K562 (cell line): ENCODE results near the gene RDH13. TPM values are rescaled to one million over a fixed set of nuclear protein-coding genes. Genes with fewer than 3 reads are reported as not detected.

ENCODE experiments used
- CTBP1 ChIP-seq: fragments of 450-650 bp; IDR thresholded peaks from 2 replicates; pipeline ENCODE4 v1.6.1; 2016; ENCODE audit warnings: borderline replicate concordance
- EHMT2 ChIP-seq: fragments of 450-650 bp; IDR thresholded peaks from 2 replicates; pipeline ENCODE4 v1.6.1; 2018; ENCODE audit warnings: antibody characterized with exemption
- HDAC2 ChIP-seq: fragments of 450-650 bp; IDR thresholded peaks from 2 replicates; pipeline ENCODE4 v1.6.1; 2016; ENCODE audit warnings: mild to moderate bottlenecking
- MAFK ChIP-seq: IDR thresholded peaks from 2 replicates; pipeline ENCODE4 v1.6.1; 2011; ENCODE audit warnings: low read length, improper control_type of control experiment
- NRF1 ChIP-seq, 2 experiments: fragments of 450-650 bp; IDR thresholded peaks in 1 of 2; conservative IDR thresholded peaks in 1 of 2; 2 replicates each; pipeline ENCODE4 v1.6.1; 2014; ENCODE audit warnings: mild to moderate bottlenecking in 2 of 2
- PYGO2 ChIP-seq: fragments of 450-650 bp; IDR thresholded peaks from 2 replicates; pipeline ENCODE4 v1.6.1; 2016; ENCODE audit warnings: mild to moderate bottlenecking, missing genetic modification characterization, moderate library complexity, missing compliant biosample characterization
- RBFOX2 ChIP-seq: fragments of 200-400 bp; formaldehyde crosslinking; IDR thresholded peaks from 2 replicates; pipeline ENCODE4 v1.6.1; 2017; ENCODE audit warnings: low read depth, mild to moderate bottlenecking, low read length, moderate library complexity
- RCOR1 ChIP-seq, 2 experiments: IDR thresholded peaks; 2 replicates each; pipeline ENCODE4 v1.6.1; 2012; ENCODE audit warnings: low read depth in 2 of 2, low read length in 2 of 2, borderline replicate concordance in 1 of 2, improper control_type of control experiment in 1 of 2
- polyA plus RNA-seq, 8 experiments: library from polyadenylated mRNA; depleted of rRNA in 4 of 8; stranded (reverse) in 5 of 8; unstranded in 3 of 8; fragments of >200 nt; fragmentation: Nextera tagmentation in 2 of 8; fragmentation: Illumina TruSeq in 1 of 8; extraction: Ambion mirVana in 2 of 8; extraction: Trizol in 1 of 8; gene quantifications; 2 replicates each; pipeline versions ENCODE4 v1.2.1 to v1.2.3, GENCODE V29; 2011 to 2014; ENCODE audit warnings: inconsistent platforms in 1 of 8, missing spikeins in 1 of 8
- total RNA-seq, 7 experiments: library from RNA; depleted of rRNA in 6 of 7; stranded (reverse); fragments of >200 nt in 6 of 7; fragmentation: Illumina TruSeq in 2 of 7; extraction: Trizol in 2 of 7; gene quantifications; 2 replicates each; pipeline versions ENCODE4 v1.2.1 to v1.2.3, GENCODE V29; 2011 to 2021; ENCODE audit warnings: low replicate concordance in 1 of 7
- TF ChIP-seq, protein P1 (sequence below), 2 experiments: fragments of 450-650 bp; conservative IDR thresholded peaks; 2 replicates each; pipeline ENCODE4 v1.6.1; 2017; ENCODE audit warnings: mild to moderate bottlenecking in 2 of 2, moderate library complexity in 2 of 2
- TF ChIP-seq, protein P2 (sequence below): IDR thresholded peaks from 2 replicates; pipeline ENCODE4 v1.6.1; 2016; ENCODE audit warnings: missing genetic modification characterization, missing compliant biosample characterization

RDH13 gene
- total and polyA plus RNA-seq, 9 of the 15 experiments (the other 6 are each of a cell fraction or from before 2014, with no cell fraction given): 7.5 to 70.3 (median 39.5) TPM

DNA sequence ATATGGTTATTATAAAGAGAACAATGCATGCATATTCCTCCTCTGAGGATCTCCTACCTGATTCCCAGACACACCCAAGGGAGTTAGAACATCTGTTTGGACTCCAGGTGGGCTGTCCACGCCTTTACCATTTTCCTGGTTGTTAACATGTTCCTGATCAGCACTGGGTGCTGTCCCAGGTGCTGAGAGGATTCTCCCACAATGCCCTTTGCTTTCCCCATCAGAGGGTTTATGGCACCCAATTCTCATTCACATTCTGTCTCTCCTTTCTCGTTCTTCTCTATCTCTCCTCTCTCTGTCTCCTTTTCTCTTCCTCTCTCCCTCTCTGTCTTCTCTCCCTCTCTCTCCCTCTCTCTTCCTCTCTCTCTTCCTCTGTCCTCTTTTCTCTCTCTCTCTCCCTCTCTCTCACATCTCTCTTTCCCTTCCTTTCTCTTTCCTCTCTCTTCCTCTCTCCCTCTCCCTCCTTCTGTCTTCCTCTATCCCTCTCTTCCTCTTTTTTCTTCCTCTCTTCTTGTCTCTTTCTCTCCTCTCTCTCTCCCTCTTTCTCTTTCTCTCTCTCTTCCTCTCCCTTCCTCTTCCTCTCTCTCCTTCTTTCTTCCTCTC lies 3.3 kb upstream of the RDH13 start (continued):
- TF ChIP-seq, protein P1, sequence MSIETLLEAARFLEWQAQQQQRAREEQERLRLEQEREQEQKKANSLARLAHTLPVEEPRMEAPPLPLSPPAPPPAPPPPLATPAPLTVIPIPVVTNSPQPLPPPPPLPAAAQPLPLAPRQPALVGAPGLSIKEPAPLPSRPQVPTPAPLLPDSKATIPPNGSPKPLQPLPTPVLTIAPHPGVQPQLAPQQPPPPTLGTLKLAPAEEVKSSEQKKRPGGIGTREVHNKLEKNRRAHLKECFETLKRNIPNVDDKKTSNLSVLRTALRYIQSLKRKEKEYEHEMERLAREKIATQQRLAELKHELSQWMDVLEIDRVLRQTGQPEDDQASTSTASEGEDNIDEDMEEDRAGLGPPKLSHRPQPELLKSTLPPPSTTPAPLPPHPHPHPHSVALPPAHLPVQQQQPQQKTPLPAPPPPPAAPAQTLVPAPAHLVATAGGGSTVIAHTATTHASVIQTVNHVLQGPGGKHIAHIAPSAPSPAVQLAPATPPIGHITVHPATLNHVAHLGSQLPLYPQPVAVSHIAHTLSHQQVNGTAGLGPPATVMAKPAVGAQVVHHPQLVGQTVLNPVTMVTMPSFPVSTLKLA (conservative IDR thresholded peaks at IDR 0.05): 0 out of 4 replicates have a peak, but pooled peaks of 1 of the 2 experiments have one; percentile 19
- peak; percentile 80; the same call in 1 of the 2 replicates for TF ChIP-seq HDAC2
- no peak for TF ChIP-seq PYGO2 (tag)
- no peak for TF ChIP-seq NRF1 (conservative IDR thresholded peaks at IDR 0.05 in 1 of 2, IDR thresholded peaks at IDR 0.05 in 1 of 2)
- TF ChIP-seq RBFOX2: no peak
- TF ChIP-seq, protein P2, sequence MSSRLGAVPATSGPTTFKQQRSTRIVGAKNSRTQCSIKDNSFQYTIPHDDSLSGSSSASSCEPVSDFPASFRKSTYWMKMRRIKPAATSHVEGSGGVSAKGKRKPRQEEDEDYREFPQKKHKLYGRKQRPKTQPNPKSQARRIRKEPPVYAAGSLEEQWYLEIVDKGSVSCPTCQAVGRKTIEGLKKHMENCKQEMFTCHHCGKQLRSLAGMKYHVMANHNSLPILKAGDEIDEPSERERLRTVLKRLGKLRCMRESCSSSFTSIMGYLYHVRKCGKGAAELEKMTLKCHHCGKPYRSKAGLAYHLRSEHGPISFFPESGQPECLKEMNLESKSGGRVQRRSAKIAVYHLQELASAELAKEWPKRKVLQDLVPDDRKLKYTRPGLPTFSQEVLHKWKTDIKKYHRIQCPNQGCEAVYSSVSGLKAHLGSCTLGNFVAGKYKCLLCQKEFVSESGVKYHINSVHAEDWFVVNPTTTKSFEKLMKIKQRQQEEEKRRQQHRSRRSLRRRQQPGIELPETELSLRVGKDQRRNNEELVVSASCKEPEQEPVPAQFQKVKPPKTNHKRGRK: peak; percentile 74
- TF ChIP-seq EHMT2: peak; percentile 95
- peak; percentile 28 to 98; a peak in 2 of 4 replicates for TF ChIP-seq RCOR1 (IDR thresholded peaks at IDR 0.05; ENCODE audit: borderline replicate concordance in 1 of 2, low read depth in 2 of 2, low read length in 2 of 2)
- no peak for TF ChIP-seq MAFK
- TF ChIP-seq CTBP1: peak; percentile 92; the same call in 1 of the 2 replicates
- TF ChIP-seq, all 486 proteins: peak for 16
